ENCODE measurements around the gene A2ML1.
A peak's percentile ranks its signal among the peaks of the same experiment; 100 is the strongest.
"Not testable (repeated sequence)": the region's sequence is repeated elsewhere in the genome, so short reads cannot be mapped to it uniquely, and the experiment has no call there.

Gene A2ML1

DNA sequence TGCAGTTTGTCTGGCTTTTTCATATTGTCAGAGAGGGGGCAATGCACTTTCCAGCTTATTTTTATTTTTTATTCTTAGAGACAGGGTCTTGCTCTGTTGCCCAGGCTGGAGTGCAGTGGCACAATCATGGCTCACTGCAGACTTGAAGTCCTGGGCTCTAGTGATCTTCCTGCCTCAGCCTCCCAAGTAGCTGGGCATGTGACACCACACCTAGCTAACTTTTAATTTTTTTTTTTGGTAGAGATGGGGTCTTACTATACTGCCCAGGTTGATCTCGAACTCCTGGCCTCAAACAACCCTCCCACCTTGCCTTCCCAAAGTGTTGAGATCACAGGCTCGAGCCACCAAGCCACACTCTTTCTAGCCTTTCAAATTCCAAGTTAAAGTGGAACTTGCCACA is 3.9 kb upstream of the A2ML1 start:
- DNase-seq: no peak

DNA sequence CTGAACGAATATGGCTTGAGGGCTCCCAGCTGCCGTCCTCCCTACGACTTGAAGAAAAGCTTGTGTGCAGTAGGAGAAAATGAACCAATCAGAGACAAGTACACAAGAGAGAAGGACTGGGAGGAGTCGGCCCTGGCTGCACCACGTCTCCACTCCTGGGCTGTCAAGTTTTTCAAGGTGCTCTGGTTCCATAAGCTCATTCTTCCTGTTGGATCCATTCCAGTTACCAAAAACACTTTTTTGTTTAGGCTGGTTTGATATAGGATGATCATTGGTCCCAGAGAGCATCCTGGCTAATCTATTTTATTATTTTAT is 2.8 kb upstream of the A2ML1 start:
- no peak for DNase-seq

DNA sequence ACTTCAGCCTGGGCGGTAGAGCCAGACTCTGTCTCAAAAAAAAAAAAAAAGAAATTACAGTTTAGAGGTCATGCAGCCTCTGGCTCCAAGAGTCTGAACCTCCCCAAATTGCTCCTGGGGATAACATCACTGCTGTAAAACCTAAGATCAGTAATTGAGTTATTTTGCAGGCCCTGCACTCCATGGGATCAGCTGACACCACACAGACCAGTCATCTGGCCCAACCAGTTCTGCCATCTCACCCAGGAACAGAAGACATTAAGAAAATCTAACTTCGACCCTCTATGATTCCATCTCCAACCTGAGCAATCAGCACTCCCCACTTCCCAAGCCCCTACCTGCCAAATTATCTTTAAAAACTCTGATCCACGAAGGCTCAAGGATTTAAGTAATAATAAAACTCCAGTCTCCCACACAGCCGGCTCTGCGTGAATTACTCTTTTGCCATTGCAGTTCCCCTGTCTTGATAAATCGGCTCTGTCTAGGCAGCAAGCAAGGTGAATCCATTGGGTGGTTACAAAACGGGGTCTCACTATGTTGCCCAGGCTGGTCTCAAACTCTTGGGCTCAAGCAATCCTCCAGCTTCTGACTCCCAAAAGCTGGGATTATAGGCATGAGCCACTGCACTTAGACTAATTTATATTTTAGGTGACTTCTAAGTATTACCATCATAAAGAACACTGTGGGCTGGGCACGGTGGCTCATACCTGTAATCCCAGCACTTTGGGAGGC is 1.6 kb upstream of the A2ML1 start:
- not testable (repeated sequence) for DNase-seq

DNA sequence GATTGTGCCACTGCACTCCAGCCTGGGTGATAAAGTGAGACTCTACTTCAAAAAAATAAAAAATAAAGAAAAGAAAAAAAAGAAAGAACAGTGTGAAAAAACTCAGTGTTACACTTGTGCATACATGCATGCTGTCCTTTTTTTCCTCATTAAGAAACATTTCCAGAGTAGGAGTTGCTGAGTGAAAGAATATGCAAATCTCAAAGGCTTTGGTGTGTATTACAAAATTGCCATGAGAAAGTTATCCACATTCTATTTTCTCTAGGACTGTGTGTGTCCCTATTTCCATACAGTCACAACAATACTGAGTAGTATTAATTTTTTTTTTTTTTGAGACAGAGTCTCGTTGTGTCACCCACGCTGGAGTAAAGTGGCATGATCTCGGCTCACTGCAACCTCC is 830 bp upstream of the A2ML1 start:
- DNase-seq: no peak

DNA sequence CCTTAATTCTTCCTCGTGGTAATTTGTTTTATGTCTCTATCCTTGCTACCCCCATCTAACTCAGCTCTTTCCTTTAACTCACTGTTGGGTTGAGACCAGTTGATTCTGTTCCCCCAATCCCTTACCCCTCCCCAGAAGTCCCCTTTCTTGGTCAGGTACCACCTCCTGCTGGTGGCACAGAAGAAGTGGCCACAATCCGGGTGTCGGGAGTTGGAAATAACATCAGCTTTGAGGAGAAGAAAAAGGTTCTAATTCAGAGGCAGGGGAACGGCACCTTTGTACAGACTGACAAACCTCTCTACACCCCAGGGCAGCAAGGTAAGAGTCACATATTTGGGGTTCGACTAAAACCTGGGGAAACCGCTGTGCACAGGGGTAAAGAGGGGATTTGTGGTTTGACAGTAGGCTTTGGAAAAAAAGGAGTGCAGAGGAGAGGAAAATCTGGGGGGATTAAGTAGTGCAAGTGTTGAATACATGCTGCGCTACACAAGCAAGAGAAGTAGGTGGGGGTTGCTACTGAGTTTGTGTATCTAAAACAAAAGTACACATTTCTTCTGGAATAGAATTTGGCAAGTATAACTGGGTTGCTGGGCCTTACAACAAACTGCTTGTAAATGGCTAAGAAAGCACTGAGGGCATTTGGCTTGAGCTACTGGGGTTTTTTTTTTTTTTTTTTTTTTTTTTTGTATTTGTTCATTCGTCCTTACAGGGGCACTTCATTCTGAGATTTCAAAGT is 1.3 kb downstream of the A2ML1 start:
- no peak for DNase-seq

DNA sequence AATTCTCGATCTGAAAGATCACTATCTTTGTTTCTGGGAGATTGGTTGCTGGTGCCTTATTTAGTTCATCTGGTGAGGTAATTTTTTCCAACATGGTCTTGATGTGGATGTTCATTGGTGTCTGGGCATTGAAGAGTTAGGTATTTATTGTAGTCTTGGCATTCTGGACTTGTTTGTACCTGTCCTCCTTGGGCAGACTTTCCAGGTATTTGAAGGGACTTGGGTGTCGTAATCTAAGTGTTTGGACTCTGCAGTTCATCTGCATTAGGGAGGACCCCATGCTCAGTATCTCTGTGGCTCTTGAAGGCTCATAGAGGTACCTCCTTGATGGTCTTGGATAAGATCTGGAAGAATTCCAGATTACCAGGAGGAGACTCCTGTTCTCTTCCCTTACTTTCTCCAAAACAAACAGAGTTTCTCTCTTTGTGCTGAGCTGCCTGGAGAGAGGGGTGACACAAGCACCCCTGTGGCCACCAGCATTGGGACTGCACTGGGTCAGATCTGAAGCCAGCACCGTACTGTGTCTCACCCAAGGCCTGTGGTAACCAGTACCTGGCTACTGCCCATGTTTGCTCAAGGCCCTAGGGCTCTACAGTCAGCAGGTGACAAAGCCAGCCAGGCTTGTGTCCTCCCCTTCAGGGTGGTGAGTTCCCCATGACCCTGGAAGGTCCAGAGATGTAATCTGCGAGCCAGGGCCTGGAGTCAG is 5.3 kb downstream of the A2ML1 start:
- DNase-seq: no peak

DNA sequence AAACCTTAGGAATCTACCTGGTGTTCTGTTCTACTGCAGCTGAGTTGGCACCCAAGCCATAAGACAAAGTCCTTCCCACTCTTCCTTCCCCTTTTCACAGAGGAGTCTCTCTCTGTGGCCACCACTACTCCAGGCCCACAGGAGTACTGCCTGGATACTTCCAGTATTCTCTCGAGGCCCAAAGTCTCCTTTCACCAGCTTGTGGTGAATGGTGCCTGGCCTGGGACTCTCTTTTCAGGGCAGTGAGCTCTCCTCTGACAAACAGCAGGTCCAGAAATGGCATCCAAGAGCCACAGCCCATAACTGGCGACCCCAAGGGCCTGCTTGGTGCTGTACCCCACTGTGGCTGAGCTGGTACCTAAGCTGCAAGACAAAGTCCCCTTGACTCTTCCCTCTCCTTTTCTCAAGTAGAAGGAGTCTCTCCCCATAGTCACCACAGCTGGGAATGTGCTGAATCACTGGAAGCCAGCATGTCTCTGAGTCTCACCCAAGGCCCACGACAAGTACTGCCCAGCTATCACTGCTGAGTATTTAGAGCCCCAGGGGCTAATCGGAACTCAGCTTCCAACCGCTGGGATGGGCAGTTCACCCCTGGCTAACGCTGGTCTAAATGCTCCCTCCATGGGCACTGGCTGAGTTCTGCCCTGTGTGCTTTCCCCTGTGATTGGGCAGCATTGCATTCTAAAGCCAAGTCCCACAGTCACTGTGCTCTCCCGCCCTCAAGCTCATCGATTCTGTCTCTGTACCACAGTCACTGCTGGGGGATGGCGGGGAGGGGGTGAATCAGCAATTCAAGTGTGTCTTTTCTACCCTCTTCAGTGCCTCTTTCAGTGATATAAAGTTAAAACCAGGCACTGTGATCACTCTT is 6.1 kb downstream of the A2ML1 start:
- DNase-seq: peak; percentile 23

DNA sequence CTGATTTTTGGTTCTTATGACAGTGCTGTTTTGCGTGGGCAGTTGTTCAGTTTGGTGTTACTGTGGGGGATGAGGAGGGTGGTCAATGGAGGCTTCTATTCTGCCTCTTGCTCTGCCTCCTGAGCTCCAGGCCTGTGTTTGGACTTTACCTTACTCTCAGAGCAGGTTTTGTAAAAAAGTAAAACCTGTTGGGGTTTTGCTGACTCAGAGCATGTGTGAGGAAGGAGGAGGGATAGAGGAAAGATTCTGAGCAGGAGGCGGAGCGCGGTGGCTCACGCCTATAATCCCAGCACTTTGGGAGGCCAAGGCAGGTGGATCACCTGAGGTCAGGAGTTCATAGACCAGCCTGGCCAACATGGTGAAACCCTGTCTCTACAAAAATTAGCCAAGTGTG is 6.7 kb downstream of the A2ML1 start:
- DNase-seq: no peak

DNA sequence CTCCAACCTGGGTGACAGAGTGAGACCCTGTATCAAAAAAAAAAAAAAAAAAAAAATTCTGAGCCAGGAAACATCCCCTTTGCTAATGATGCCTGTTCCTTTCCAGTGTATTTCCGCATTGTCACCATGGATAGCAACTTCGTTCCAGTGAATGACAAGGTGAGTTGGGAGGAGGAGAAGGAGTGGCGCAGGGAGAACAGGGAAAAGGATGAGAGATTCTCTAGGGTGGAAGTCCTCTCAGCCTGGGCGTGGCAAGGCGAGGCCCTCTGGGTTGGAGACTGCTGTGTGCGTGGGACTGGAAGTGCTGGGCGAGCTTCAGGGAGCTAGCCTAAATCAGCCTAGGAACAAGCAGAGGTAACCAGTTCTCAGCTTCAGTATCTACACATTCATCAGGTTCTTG is 7.2 kb downstream of the A2ML1 start:
- DNase-seq: no peak

DNA sequence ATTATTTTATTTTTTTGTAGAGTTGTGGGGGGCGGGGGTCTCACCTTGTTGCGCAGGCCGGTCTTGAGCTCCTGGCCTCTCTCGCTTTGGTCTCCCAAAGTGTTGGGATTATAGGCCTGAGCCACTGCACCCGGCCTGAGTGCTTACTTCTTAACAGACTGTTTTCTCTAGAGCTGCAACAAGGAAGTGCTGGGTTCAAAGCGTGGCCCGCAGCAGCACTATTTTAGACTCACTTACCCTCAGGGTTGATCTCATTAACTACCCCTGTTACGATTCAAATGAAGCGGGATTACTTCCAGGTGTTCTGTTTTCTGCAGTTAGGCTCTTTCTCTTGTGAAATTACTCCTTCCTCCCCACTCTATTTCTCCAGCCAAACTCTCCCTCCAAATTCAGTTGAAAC is 8.7 kb downstream of the A2ML1 start:
- DNase-seq: no peak

DNA sequence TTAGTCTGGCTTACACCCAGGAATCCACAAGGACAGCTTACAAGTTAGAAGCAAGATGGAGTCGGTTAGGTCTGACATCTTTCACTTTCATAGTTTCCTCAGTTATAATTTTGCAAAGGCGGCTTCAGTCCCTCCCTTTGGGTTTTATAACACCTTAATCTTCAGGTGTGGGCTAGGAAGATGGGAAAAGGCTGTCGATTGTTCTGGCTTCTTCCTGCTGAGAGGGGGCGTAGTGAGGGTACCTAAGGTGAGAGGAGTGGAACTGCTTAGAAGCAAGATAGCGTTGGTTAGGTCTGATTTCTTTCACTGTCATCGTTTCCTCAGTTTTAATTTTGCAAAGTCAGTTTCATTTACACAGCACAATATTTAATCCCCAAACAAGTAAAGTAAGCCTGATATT is 10.1 kb downstream of the A2ML1 start:
- DNase-seq: no peak

DNA sequence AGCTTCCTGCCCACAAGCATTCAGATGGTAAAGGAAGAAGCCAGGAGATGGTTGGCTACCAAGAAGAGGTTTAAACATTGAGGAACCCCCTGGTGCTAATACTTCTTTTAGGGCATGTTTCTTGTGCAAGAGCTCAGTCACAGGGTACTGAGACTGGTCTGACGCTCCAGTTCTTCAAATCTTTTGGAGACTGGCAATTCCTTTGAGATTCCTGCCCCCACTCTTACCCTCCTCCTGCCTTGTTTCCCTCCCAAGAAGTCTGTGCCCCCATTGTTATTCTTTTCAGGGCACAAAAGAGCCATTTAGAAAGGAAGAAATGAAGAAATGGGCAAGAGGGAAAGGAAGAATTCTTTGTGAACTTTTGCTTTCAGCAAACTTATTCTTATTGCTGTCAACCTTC is 11.8 kb downstream of the A2ML1 start:
- no peak for DNase-seq

DNA sequence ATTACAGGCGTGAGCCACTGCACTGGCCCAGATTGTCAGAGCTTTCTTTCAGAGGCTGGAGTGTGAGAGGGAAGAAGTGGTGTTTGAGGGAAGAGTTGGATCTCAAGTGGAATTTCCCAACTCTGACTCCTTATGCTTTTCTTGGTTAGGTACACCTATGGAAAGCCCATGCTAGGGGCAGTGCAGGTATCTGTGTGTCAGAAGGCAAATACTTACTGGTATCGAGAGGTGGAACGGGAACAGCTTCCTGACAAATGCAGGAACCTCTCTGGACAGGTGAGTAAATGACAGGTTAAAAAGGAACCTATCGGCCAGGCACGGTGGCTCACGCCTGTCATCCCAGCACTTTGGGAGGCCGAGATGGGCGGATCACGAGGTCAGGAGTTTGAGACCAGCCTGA is 14.9 kb downstream of the A2ML1 start:
- no peak for DNase-seq

DNA sequence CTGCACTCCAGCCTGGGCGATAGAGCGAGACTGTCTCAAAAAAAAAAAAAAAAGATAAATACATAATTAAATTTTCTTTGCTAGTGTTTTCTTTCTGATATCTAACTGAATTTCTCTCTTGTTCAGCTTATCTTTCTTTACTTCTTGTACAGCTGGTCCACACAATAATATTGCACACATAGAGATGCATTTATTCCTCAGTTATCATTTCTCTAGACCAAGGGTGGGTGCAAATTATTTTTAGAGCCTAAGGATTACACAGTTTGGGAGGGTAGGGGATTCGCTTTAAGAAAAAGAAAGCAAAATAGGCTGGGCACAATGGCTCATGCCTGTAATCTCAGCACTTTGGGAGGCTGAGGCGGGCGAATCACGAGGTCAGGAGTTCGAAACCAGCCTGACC is 17.9 kb downstream of the A2ML1 start:
- DNase-seq: no peak

DNA sequence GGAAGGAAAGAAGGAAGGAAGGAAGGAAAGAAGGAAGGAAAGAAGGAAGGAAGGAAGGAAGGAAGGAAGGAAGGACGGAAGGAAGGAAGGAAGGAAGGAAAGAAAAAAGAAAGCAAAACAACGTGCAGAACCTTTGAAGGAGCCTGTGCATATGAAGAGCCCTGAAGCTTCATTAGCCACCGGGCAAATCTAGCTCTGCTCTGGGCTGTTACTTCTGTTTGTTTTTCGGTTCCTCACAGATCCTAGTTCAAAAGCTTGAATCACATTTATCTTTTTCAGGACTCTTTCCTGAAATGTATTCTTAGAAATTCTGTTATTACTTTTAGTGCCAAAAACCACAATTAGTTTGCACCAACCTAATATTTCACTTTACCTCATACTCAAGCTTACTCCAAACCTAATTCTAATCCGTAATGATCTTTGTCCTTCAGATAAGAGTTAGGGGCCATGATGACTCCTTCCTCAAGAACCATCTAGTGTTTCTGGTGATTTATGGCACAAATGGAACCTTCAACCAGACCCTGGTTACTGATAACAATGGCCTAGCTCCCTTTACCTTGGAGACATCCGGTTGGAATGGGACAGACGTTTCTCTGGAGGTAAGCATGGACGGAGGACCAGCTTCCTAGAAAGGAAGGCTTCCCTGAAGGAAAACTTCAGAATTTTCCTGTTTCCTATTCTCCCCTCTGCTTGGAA is 18.7 kb downstream of the A2ML1 start:
- no peak for DNase-seq

DNA sequence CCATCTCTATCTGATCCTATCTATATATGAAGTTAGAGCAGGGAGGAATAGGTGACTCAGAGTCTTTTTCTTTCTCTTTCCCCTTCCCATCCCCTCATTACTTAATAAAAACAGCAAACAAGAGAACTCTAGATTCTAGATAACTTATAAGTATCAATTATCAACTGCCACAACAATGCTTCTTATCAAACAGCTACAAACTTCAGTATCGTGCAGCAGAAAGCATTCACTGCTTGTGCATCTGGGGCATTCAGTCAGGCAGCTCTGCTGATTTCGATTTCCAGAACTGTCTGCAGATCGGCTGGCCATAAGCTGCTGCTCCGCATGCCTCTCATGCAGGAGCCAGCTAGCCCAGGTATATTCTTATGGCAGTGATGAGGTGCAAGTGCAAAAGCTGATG is 19.4 kb downstream of the A2ML1 start:
- DNase-seq: no peak

DNA sequence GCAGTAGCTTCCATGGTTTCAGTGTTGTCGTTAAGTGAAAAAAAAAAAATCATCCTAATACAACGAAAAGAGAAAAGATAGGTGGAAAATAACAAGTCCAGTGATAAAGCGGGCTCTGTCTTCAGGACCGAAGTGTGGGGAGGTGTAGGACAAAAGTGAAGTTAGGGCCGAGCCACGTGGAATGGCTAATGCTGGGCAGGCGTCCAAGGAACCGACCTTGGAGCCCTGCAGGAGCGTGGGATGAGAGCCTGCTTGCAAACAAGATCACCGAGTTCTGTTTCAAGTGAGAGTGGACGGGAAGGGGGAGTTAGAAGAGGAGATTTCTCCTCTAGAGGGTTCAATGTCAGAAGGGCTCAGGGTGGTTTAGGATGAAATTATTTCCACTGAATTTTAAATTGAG is 22.2 kb downstream of the A2ML1 start:
- DNase-seq: no peak

DNA sequence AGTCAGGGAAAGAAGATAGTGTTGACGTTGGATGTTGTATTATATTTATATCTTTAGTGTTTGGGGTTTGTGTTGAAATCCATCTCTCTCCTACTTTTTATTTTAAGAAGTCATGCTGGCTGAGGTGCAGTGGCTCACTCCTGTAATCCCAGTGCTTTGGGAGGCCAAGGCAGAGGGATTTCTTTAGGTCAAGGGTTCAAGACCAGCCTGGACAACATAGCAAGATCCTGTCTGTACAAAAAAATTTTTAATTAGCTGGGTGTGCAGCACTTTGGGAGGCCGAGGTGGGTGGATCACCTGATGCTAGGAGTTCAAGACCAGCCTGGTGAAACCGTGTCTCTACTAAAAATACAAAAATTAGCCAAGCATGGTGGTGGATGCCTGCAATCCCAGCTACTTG is 23.9 kb downstream of the A2ML1 start:
- no peak for DNase-seq

DNA sequence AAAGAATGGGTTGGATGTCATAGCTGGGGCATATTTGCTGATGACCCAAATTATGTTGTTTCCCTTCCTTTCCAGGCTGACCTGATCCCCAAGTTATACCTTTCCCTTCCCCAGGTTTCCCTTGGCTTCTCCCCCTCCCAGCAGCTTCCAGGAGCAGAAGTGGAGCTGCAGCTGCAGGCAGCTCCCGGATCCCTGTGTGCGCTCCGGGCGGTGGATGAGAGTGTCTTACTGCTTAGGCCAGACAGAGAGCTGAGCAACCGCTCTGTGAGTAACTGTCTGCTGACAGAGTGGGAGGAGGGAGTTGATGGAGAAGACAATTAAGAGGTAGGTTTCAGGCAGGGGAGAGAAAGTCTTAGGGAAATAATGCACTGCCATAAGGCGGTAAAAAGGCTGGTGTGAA is 25.0 kb downstream of the A2ML1 start:
- no peak for DNase-seq

DNA sequence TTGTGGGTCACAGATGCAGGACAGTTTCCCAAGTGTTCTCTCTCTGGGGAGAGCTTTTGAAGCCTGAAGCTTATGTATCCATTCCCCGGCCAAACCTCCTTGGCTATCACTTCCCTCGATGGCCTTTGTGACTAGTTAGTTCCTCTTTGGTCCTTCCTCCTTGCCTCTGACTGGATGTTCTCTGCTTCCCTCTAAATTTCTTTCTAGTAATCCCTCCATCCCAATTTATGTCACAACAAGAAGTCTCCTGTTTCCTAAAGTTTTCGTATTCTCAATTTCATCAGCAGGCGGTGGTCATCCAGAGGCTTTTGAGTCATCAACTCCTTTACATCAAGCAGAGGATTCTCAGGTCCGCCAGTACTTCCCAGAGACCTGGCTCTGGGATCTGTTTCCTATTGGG is 27.5 kb downstream of the A2ML1 start:
- peak; percentile 27 for DNase-seq

DNA sequence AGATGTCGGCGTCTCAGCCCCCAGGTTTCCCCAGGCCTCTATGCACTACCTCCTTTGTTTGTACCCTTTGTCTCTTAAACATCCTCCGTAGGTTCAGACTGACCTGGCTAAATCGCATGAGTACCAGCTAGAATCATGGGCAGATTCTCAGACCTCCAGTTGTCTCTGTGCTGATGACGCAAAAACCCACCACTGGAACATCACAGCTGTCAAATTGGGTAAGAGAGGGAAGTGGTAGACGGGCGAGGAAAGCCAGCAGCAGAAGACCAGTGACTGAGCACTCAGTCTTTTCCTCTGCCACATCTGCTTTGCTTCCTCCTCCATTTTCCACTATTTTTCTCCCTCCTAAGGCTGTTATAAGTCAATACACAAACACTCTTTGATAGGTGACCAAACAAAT is 29.7 kb downstream of the A2ML1 start:
- peak; percentile 6 for DNase-seq

DNA sequence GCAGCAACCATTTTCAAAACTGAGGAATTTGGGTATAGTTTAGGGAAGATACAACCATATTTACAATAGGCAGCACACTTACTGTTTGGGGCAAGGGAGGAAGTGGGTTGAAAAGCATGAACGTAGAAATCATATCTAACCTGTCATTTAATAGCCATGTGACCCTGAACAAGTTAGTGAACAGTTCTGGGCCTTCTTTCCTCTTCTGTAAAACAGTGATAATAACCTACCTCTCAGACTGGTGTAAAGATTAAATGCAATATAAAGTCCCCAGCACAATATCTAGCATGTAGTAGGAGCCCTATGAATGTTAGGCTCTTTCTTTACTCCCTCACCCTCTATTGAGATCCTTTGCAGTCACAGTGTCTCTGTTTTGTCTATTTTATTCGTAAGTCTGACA is 33.5 kb downstream of the A2ML1 start:
- DNase-seq: no peak

DNA sequence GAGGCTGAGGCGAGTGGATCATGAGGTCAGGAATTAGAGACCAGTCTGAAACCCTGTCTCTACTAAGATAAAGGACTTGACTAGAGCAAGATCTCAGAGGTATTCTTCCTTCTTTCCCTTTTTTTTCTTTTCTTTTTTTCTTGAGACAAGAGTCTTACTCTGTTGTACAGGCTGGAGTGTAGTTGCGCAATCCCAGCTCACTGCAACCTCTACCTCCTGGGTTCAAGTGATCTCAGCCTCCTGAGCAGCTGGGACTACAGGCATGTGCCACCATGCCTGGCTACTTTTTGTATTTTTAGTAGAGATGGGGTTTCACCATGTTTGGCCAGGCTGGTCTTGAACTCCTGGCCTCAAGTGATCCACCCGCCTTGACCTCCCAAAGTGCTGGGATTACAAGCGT is 37.0 kb downstream of the A2ML1 start:
- not testable (repeated sequence) for DNase-seq
